Natural killer cell (primary cell): ENCODE data around the gene KANSL1. TPM values are rescaled to one million over a fixed set of nuclear protein-coding genes. Genes with fewer than 3 reads are reported as not detected.

Experiments
- ATAC-seq, 3 donors: fragments of 150-1000 bp in 2 of 3; fragments of 200-7000 bp in 1 of 3; cut with Tn5 transposase; 1 replicate in 1 of 3; 2 replicates in 2 of 3; pipeline ENCODE4 v1.10.0; 2021; ENCODE audit warnings: mild to moderate bottlenecking in 2 of 3, moderate library complexity in 2 of 3
- DNase-seq, 2 donors: peaks; one replicate each; pipeline versions ENCODE4 v3.0.0 to v3.0.0-alpha.2; 2013 to 2021; ENCODE audit warnings: mixed read lengths in 1 of 2
- H3K27ac ChIP-seq: one replicate; pipeline ENCODE4 v1.5.1; 2013; ENCODE audit warnings: mild to moderate bottlenecking, low read length
- H3K27me3 ChIP-seq: one replicate; pipeline ENCODE4 v1.6.1; 2013; ENCODE audit warnings: low read length; ENCODE audit not compliant: control insufficient read depth, insufficient read depth
- H3K36me3 ChIP-seq: one replicate; pipeline ENCODE4 v1.6.1; 2013; ENCODE audit warnings: low read length; ENCODE audit not compliant: control insufficient read depth, insufficient read depth
- H3K4me1 ChIP-seq: one replicate; pipeline ENCODE4 v1.6.1; 2013; ENCODE audit warnings: low read length; ENCODE audit not compliant: control insufficient read depth, insufficient read depth
- H3K4me3 ChIP-seq: one replicate; pipeline ENCODE4 v1.5.1; 2013; ENCODE audit warnings: low read length
- H3K9me3 ChIP-seq: one replicate; pipeline ENCODE4 v1.6.1; 2013; ENCODE audit warnings: low read length; ENCODE audit not compliant: control insufficient read depth, insufficient read depth
- H3K27ac Mint-ChIP-seq, 2 donors: one replicate each; pipeline ENCODE4 v1.8.0; 2022; ENCODE audit warnings: mild to moderate bottlenecking in 2 of 2, mixed read lengths in 2 of 2, moderate library complexity in 1 of 2
- H3K27me3 Mint-ChIP-seq, 2 donors: one replicate each; pipeline ENCODE4 v1.8.0; 2022; ENCODE audit warnings: low read depth in 2 of 2, mixed read lengths in 2 of 2
- H3K36me3 Mint-ChIP-seq: one replicate; pipeline ENCODE4 v1.8.0; 2022; ENCODE audit warnings: mixed read lengths
- H3K4me1 Mint-ChIP-seq, 2 donors: one replicate each; pipeline ENCODE4 v1.8.0; 2022; ENCODE audit warnings: mixed read lengths in 2 of 2
- H3K4me3 Mint-ChIP-seq: one replicate; pipeline ENCODE4 v1.8.0; 2022; ENCODE audit warnings: mild to moderate bottlenecking, moderate library complexity, mixed read lengths
- H3K9me3 Mint-ChIP-seq, 2 donors: one replicate each; pipeline ENCODE4 v1.8.0; 2022; ENCODE audit warnings: mixed read lengths in 2 of 2
- CTCF ChIP-seq: fragments of 200-600 bp; IDR thresholded peaks from one replicate; pipeline ENCODE4 v1.8.0; 2022; ENCODE audit warnings: antibody characterized with exemption
- WGBS: methylation state at CpG from one replicate; pipeline ENCODE4 v1.1.7; 2013; ENCODE audit warnings: missing lambda C conversion rate; ENCODE audit not compliant: insufficient coverage; 5-methylcytosine and 5-hydroxymethylcytosine counted together
- intact Hi-C: fragments of 100-400 bp; cut with micrococcal nuclease; formaldehyde crosslinking; loops from one replicate; pipeline ENCODE4 v1.14.2; 2022
- total RNA-seq, 4 donors: library from RNA; stranded (reverse); fragments of 120-200 nt in 1 of 4; gene quantifications; one replicate each; pipeline versions ENCODE4 v1.2.3 to v1.2.4, GENCODE V29; 2013 to 2022

Gene KANSL1
- total RNA-seq, 3 donors from 2014 or later (not counting 1 experiment from before 2014, with no cell fraction given) = 202 to 240 (median 220) TPM

DNA sequence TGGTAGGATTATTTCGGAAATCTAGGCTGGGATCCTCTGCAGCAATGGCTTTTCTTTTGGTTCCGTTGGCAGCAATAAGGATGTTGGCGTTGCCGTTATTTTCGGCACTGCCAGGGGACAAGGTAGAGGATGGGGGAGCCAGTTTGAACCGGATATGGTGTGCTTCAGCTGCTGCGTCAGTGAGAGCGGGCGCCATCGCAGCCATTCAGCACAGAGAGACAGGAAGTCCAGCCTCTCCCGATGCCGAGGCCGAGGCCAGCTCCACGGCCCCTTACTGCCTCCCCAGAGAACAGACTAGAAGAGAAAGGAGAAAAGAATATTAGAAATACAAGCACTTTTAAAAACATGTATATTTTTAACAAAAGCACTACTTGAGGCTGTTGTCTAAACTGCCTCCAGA, 21.3 kb downstream of the KANSL1 start:
- Mint-ChIP-seq H3K27ac (peak overlapping the region; percentile 21 to 51), H3K4me1 (peaks cover 79 to 87% of the 10 kb centered on the region in 2 donors), H3K9me3 (no peaks in the 10 kb centered on the region), H3K27me3 (no peaks in the 10 kb centered on the region), H3K4me3 (peak overlapping the region; percentile 53), H3K36me3 (peaks cover 10% of the 10 kb centered on the region)
- Histone ChIP-seq H3K27me3 (no peaks in the 10 kb centered on the region), H3K4me3 (no peak overlapping the region), H3K9me3 (no peaks in the 10 kb centered on the region), H3K27ac (no peak overlapping the region), H3K4me1 (peaks cover 18% of the 10 kb centered on the region), H3K36me3 (peaks cover 27% of the 10 kb centered on the region)
- ATAC-seq (no peak), DNase-seq (peak in 1 of 2 donors; percentile 43)
- TF ChIP-seq CTCF = no peak
- intact Hi-C loops = loop anchor here (10.0 kb wide), 1 partner anchor 67 kb away; no protein-coding TSS in a partner anchor
- WGBS = 87% methylated on average over 11 of the region's 14 CpGs

DNA sequence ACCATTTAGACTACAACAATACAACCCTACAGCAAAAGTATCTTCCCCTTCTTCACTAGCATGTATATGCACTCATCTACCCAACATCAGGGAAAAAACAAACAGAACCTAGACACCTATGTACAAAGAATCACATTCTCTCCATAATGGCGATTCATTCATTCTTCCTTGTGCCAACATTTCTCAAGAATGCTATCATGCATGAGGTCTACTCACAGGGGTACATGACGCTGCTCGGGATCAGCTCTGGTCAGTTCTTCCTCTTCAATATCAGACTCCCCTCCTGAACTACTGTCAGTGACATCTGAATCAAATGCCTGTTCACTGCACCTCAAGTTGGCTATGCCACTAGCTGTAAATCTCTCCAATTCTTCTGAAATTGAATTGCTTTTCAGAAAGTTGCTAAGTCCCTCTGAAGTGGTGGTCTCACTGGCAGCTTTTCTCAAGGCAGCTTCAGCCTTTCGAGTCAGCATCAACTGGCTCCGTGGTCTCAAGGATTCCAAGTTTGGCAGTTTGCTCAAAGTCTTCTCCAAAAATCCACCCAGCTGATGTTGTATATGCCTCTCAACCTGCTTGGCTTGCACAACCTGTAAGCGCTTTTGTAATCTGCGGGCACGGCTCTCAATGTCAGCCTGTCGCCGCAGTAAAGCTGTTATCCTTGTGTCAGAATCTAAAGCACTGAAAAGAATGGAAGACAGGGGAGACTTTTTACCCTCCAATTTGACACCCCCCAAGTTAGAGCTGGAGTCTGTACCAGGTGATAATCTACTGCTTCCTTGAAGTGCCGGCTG, 22.4 kb downstream of the KANSL1 start:
- no peaks in the 10 kb centered on the region for H3K9me3 Mint-ChIP-seq
- no peaks in the 10 kb centered on the region for H3K27me3 Mint-ChIP-seq
- H3K27me3 ChIP-seq = no peaks in the 10 kb centered on the region
- peaks cover 11% of the 10 kb centered on the region for H3K4me1 ChIP-seq
- H3K4me3 Mint-ChIP-seq = no peak overlapping the region
- no peaks in the 10 kb centered on the region for H3K9me3 ChIP-seq
- H3K4me1 Mint-ChIP-seq = peaks cover 74 to 83% of the 10 kb centered on the region in 2 donors
- no peak overlapping the region for H3K4me3 ChIP-seq
- H3K36me3 Mint-ChIP-seq = peaks cover 10% of the 10 kb centered on the region
- H3K27ac ChIP-seq = no peak overlapping the region
- intact Hi-C loops = loop anchor here (10.0 kb wide), 1 partner anchor 66 kb away; no protein-coding TSS in a partner anchor
- peaks cover 27% of the 10 kb centered on the region for H3K36me3 ChIP-seq
- DNase-seq = no peak
- peak overlapping the region; percentile 21 to 51 for H3K27ac Mint-ChIP-seq
- no peak for ATAC-seq
- WGBS = 96% methylated on average over 10 of the region's 11 CpGs
- TF ChIP-seq CTCF = no peak

DNA sequence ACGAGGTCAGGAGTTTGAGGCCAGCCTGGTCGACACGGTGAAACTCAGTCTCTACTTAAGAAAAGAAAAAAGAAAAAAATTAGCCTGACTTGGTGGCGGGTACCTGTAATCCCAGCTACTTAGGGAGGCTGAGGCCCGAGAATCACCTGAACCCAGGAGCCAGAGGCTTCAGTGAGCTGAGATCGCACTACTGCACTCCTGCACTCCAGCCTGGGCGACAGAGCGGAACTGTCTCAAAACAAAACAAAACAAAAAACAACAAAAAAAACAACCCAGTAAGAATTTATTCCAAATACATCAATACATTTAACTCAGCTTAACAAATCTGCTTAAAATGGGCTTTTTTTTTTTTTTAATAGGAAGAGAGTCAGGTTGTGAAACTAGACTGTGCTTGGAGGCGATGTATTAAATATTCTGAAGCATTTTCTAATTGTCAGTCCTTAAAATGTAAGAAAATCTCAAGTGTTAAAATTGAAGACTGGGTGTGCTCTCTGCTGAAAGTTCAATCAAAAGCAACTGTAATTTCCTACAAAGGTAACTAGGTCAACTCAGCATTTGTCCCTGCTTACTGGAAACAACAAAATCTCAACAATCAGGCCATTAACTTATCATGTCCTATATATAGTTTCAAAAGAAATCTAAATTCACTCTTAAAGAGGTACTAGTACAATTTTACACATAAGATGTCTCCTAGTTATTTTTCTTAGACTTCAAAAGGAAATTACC, 23.2 kb downstream of the KANSL1 start:
- 81% methylated on average over 8 of the region's 9 CpGs for WGBS
- no peaks in the 10 kb centered on the region for H3K9me3 ChIP-seq
- H3K4me3 ChIP-seq = no peak overlapping the region
- H3K27me3 ChIP-seq = no peaks in the 10 kb centered on the region
- H3K27ac ChIP-seq = no peak overlapping the region
- Mint-ChIP-seq H3K36me3 (peaks cover 10% of the 10 kb centered on the region), H3K4me3 (peak overlapping the region; percentile 13), H3K27ac (peak overlapping the region; percentile 21 to 51), H3K27me3 (no peaks in the 10 kb centered on the region), H3K4me1 (peaks cover 68 to 81% of the 10 kb centered on the region in 2 donors), H3K9me3 (no peaks in the 10 kb centered on the region)
- H3K36me3 ChIP-seq = peaks cover 27% of the 10 kb centered on the region
- ATAC-seq (no peak), DNase-seq (no peak)
- intact Hi-C loops = loop anchor here (10.0 kb wide), 1 partner anchor 65 kb away; no protein-coding TSS in a partner anchor
- H3K4me1 ChIP-seq = peaks cover 11% of the 10 kb centered on the region
- TF ChIP-seq CTCF = no peak
